PC-3 (cell line): ENCODE data around the gene RERE. TPM values are rescaled to one million over a fixed set of nuclear protein-coding genes. Genes with fewer than 3 reads are reported as not detected.

Experiments
- ATAC-seq: fragments of 200-7000 bp; cut with Tn5 transposase; 2 replicates; pipeline ENCODE4 v1.9.1; 2020; ENCODE audit warnings: mild to moderate bottlenecking, moderate library complexity
- BruUV-seq: library from RNA; stranded (reverse); fragments of 400-500 nt; replicated peaks from 2 replicates; lab custom pipeline; 2021; lab: Mats Ljungman, UMichigan
- CTCF ChIA-PET: fragments of 300-600 bp; sonication (Branson Sonifier 250); formaldehyde crosslinking; loops from one replicate; lab custom pipeline; 2022; ENCODE audit warnings: antibody characterized with exemption; lab: Charles Lee
- POLR2A ChIA-PET: fragments of 300-600 bp; sonication (Branson Sonifier 250); formaldehyde crosslinking; loops from one replicate; lab custom pipeline; 2022; ENCODE audit warnings: antibody characterized with exemption; ENCODE audit not compliant: unreplicated experiment; lab: Charles Lee
- DNase-seq: peaks from one replicate; pipeline ENCODE4 v3.0.0-alpha.2; 2015
- H2AFZ ChIP-seq: fragments of 300-600 bp; sonication (generic); 2 replicates; pipeline ENCODE4 v1.6.0; 2016; ENCODE audit warnings: antibody characterized with exemption, low read length
- H3F3A ChIP-seq: fragments of 300-600 bp; sonication (generic); one replicate; pipeline ENCODE4 v1.6.0; 2017; ENCODE audit warnings: antibody characterized with exemption, low read length, control low read depth, mild to moderate bottlenecking; ENCODE audit not compliant: unreplicated experiment
- H3K27ac ChIP-seq: fragments of 300-600 bp; sonication (generic); 2 replicates; pipeline ENCODE4 v1.5.1; 2016; ENCODE audit warnings: mild to moderate bottlenecking, low read length
- H3K27me3 ChIP-seq: fragments of 300-600 bp; sonication (generic); 2 replicates; pipeline ENCODE4 v1.6.1; 2016; ENCODE audit warnings: low read length, mixed read lengths
- H3K36me3 ChIP-seq: fragments of 300-600 bp; sonication (generic); 2 replicates; pipeline ENCODE4 v1.6.1; 2016; ENCODE audit warnings: low read depth, mixed run types, low read length, mixed read lengths
- H3K4me1 ChIP-seq: fragments of 300-600 bp; sonication (generic); 2 replicates; pipeline ENCODE4 v1.5.1; 2016; ENCODE audit warnings: low read length; ENCODE audit not compliant: insufficient read depth
- H3K4me2 ChIP-seq: fragments of 300-600 bp; sonication (generic); 2 replicates; pipeline ENCODE4 v1.6.0; 2016; ENCODE audit warnings: low read length
- H3K4me3 ChIP-seq: fragments of 300-600 bp; sonication (generic); 2 replicates; pipeline ENCODE4 v1.5.1; 2016; ENCODE audit warnings: mild to moderate bottlenecking, low read length, mixed read lengths
- H3K79me2 ChIP-seq: fragments of 300-600 bp; sonication (generic); 2 replicates; pipeline ENCODE4 v1.6.1; 2017; ENCODE audit warnings: low read length, mixed read lengths
- H3K9ac ChIP-seq: fragments of 300-600 bp; sonication (generic); 2 replicates; pipeline ENCODE4 v1.6.0; 2016; ENCODE audit warnings: mild to moderate bottlenecking, low read length
- H3K9me2 ChIP-seq: fragments of 300-600 bp; sonication (generic); replicated peaks from 2 replicates; pipeline ENCODE4 v1.6.1; 2016; ENCODE audit warnings: mixed run types, low read length, mixed read lengths
- H3K9me3 ChIP-seq: fragments of 300-600 bp; sonication (generic); 2 replicates; pipeline ENCODE4 v1.6.1; 2016; ENCODE audit warnings: low read length, mixed read lengths
- H4K20me1 ChIP-seq: fragments of 300-600 bp; sonication (generic); 2 replicates; pipeline ENCODE4 v1.6.1; 2016; ENCODE audit warnings: low read length, mixed read lengths
- EZH2 ChIP-seq: fragments of 300-600 bp; sonication (generic); IDR thresholded peaks from one replicate; pipeline ENCODE4 v1.6.1; 2017; ENCODE audit warnings: antibody characterized with exemption, mild to moderate bottlenecking, low read length; ENCODE audit not compliant: unreplicated experiment
- EZH2phosphoT487 ChIP-seq: fragments of 300-600 bp; sonication (generic); IDR thresholded peaks from 2 replicates; pipeline ENCODE4 v1.6.1; 2018; ENCODE audit warnings: mild to moderate bottlenecking, antibody characterized with exemption, low read length, borderline replicate concordance
- intact Hi-C: fragments of 100-400 bp; cut with micrococcal nuclease; formaldehyde crosslinking; loops from 2 replicates; pipeline ENCODE4 v1.9.0; 2023
- total RNA-seq: library from RNA; depleted of rRNA; stranded (reverse); fragments of >200 nt; gene quantifications from 2 replicates; pipeline ENCODE4 v1.2.3, GENCODE V29; 2014
- TF ChIP-seq, protein P1 (sequence below): fragments of 300-600 bp; sonication (generic); conservative IDR thresholded peaks from 2 replicates; pipeline ENCODE4 v1.5.1; 2017; ENCODE audit warnings: antibody characterized with exemption, low read depth, mild to moderate bottlenecking, low read length

Gene RERE
- total RNA-seq, 1 experiment from 2014 or later, result 24.2 TPM

DNA sequence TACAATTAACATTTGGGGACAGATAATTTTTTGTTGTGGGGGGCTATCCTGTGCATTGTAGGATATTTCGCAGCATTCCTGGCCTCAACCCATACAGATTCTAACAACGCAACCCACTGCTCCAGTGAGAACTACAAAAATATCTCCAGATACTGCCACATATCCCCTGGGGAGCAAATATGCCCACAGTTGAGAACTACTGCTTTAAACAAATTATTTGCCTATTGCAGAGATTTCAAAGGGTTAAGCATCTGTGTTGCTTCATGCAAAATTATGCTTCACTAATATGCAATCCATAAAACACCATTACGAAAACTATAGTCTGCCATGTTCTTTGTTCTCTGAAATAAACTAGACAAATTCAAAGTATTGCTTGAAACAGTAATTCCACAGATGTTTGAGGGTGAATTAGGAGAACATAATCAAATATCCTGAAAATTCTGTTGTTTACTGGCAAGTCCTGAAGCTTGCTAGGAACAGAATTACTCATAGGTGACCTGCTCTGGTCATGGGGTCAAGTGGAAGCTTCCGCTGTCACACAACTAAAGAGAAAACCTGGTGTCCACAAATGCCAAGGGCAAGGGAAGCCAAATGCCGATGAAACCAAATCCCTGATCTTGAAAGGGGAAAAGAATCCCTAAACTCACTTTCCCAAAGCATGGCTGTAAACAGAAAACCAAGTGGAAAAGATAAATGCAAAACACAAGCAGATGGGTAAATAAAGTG, 149.4 kb downstream of the RERE start:
- ATAC-seq, result no peak; the same call in 1 of the 2 replicates

DNA sequence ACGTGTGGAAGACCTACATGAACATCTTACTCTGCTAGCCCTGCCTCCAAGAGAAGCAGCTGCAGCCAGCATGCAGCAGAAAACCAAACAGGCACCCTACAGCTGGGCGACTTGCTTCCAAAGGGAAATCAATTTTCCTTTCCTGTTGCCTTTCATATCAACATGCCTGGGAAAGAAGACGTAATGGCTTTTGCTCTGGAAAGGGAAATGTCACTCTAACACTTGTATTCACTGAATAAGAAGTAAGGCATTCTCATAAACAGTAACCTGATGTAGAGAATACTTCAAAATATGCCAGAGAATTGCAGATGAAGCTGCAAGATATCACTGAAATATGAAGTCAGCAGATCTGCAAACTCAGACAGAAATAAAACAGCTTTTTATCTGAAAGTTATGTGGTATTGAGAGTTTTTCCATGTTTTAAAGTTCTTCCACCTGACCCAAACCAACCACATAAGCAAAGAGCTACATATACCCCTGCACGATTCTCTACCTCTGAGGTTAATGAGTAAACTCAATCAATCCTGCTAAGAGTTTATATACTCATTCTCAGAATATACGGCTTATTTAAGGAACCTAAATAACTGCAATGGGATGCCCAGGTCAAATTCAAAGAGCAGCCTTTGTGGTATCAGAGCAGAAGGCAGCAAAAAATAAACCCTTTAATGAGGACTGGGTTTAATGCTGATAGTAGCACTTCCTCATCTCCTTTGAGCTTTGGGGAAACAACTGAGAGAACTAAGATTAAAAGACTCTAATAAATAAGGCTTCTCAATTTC, 150.9 kb downstream of the RERE start:
- Histone ChIP-seq H3K27me3 (no peaks in the 10 kb centered on the region), H3K4me3 (no peak overlapping the region), H3K9me3 (no peaks in the 10 kb centered on the region), H3K4me2 (peak overlapping the region; percentile 42), H4K20me1 (peaks cover 10% of the 10 kb centered on the region; the same call in 1 of the 2 replicates), H3K4me1 (peaks cover 68% of the 10 kb centered on the region), H3F3A (peaks cover 6% of the 10 kb centered on the region), H3K9me2 (no peaks in the 10 kb centered on the region), H2AFZ (no peak overlapping the region), H3K9ac (no peak overlapping the region), H3K27ac (peak overlapping the region; percentile 30), H3K79me2 (peaks cover 92% of the 10 kb centered on the region), H3K36me3 (no peaks in the 10 kb centered on the region)
- ChIA-PET POLR2A (interaction anchor here (0.6 kb wide), 2 partner anchors 46 to 151 kb away, joined by 3 to 4 read pairs; partner anchors contain the start of gene RERE), CTCF (interaction anchor here (0.6 to 0.8 kb wide), 2 partner anchors 14 to 51 kb away, joined by 3 to 4 read pairs; no protein-coding TSS in a partner anchor)
- intact Hi-C loops, result no loop called here
- TF ChIP-seq EZH2phosphoT487 (no peak), EZH2 (no peak)
- TF ChIP-seq, protein P1, sequence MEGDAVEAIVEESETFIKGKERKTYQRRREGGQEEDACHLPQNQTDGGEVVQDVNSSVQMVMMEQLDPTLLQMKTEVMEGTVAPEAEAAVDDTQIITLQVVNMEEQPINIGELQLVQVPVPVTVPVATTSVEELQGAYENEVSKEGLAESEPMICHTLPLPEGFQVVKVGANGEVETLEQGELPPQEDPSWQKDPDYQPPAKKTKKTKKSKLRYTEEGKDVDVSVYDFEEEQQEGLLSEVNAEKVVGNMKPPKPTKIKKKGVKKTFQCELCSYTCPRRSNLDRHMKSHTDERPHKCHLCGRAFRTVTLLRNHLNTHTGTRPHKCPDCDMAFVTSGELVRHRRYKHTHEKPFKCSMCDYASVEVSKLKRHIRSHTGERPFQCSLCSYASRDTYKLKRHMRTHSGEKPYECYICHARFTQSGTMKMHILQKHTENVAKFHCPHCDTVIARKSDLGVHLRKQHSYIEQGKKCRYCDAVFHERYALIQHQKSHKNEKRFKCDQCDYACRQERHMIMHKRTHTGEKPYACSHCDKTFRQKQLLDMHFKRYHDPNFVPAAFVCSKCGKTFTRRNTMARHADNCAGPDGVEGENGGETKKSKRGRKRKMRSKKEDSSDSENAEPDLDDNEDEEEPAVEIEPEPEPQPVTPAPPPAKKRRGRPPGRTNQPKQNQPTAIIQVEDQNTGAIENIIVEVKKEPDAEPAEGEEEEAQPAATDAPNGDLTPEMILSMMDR, result no peak
- BruUV-seq, result no TSS peak
- DNase-seq, result peak; percentile 72
- peak; percentile 50 for ATAC-seq

More for the DNA sequence above, 149.4 kb downstream of the RERE start:
- H3K9me2 ChIP-seq, result no peaks in the 10 kb centered on the region
- H3K9me3 ChIP-seq, result no peaks in the 10 kb centered on the region
- peak; percentile 49 for DNase-seq
- CTCF ChIA-PET, result no interaction called here
- H3K4me1 ChIP-seq, result peaks cover 67% of the 10 kb centered on the region
- H3K27me3 ChIP-seq, result no peaks in the 10 kb centered on the region
- H3K79me2 ChIP-seq, result peaks cover 95% of the 10 kb centered on the region
- no peak overlapping the region for H3K27ac ChIP-seq
- H3K9ac ChIP-seq, result no peak overlapping the region
- no peak overlapping the region for H2AFZ ChIP-seq
- H4K20me1 ChIP-seq, result peaks cover 16% of the 10 kb centered on the region; the same call in 1 of the 2 replicates
- no peaks in the 10 kb centered on the region for H3K36me3 ChIP-seq
- no peak for TF ChIP-seq EZH2phosphoT487
- TF ChIP-seq, protein P1, result no peak
- no peak for TF ChIP-seq EZH2
- H3K4me2 ChIP-seq, result peak overlapping the region; percentile 40
- intact Hi-C loops, result no loop called here
- H3K4me3 ChIP-seq, result no peak overlapping the region
- no peaks in the 10 kb centered on the region for H3F3A ChIP-seq
- BruUV-seq, result no TSS peak
- POLR2A ChIA-PET, result no interaction called here
